SK-N-SH (cell line): ENCODE results near the gene OOSP2. TPM values are rescaled to one million over a fixed set of nuclear protein-coding genes. Genes with fewer than 3 reads are reported as not detected.

Experiments used
- CTCF ChIA-PET: fragments of 300-600, 350-600 bp; formaldehyde crosslinking; extraction: SDS; loops from one replicate; lab custom pipeline; 2021; lab: Yijun Ruan, JAX
- POLR2A ChIA-PET: fragments of 350-600 bp; sonication (Branson Sonifier 250); formaldehyde crosslinking; extraction: SDS; loops from one replicate; lab custom pipeline; 2020; ENCODE audit warnings: antibody characterized with exemption, inconsistent platforms; lab: Yijun Ruan, JAX
- DNase-seq: peaks from one replicate; pipeline ENCODE4 v3.0.0; 2012
- H2AFZ ChIP-seq: fragments of 200-600 bp; sonication (generic); 2 replicates; pipeline ENCODE4 v1.8.1; 2016; ENCODE audit warnings: antibody characterized with exemption, mild to moderate bottlenecking, low read depth
- H3F3A ChIP-seq: fragments of 200-600 bp; sonication (generic); replicated peaks from 2 replicates; pipeline ENCODE3; 2016; ENCODE audit warnings: antibody characterized with exemption, mild to moderate bottlenecking; ENCODE audit not compliant: insufficient read depth
- H3K27ac ChIP-seq, 2 experiments: fragments of 200-500 bp in 1 of 2; fragments of 200-600 bp in 1 of 2; sonication (Bioruptor generic) in 1 of 2; sonication (generic), shearing (Covaris generic) in 1 of 2; 2 replicates each; pipeline versions ENCODE4 v1.5.1 to v1.6.1; 2014 to 2016; ENCODE audit warnings: low read depth in 2 of 2, inconsistent platforms in 1 of 2, low read length in 1 of 2, mild to moderate bottlenecking in 1 of 2, mixed read lengths in 1 of 2
- H3K27me3 ChIP-seq: fragments of 200-600 bp; sonication (generic), shearing (Covaris generic); 2 replicates; pipeline ENCODE4 v1.6.1; 2016; ENCODE audit warnings: mixed run types; ENCODE audit not compliant: insufficient read depth
- H3K36me3 ChIP-seq, 2 experiments: fragments of 200-500 bp in 1 of 2; fragments of 200-600 bp in 1 of 2; sonication (Bioruptor generic) in 1 of 2; sonication (generic) in 1 of 2; replicated peaks in 1 of 2; 2 replicates each; pipeline versions ENCODE3 to v1.5.1; 2014 to 2016; ENCODE audit warnings: low read length in 1 of 2, mild to moderate bottlenecking in 1 of 2; ENCODE audit not compliant: insufficient read depth in 2 of 2, control insufficient read depth in 1 of 2
- H3K4me1 ChIP-seq, 2 experiments: fragments of 200-500 bp in 1 of 2; fragments of 200-600 bp in 1 of 2; sonication (Bioruptor generic) in 1 of 2; sonication (generic), shearing (Covaris generic) in 1 of 2; 2 replicates each; pipeline versions ENCODE4 v1.5.1 to v1.6.1; 2014 to 2016; ENCODE audit warnings: low read depth in 1 of 2, low read length in 1 of 2, mixed run types in 1 of 2; ENCODE audit not compliant: insufficient read depth in 2 of 2, control insufficient read depth in 1 of 2
- H3K4me2 ChIP-seq: fragments of 200-600 bp; sonication (generic), shearing (Covaris generic); 2 replicates; pipeline ENCODE4 v1.6.1; 2017; ENCODE audit warnings: mixed run types
- H3K4me3 ChIP-seq, 2 experiments: fragments of 200-500 bp in 1 of 2; fragments of 200-600 bp in 1 of 2; sonication (Bioruptor generic) in 1 of 2; sonication (generic), shearing (Covaris generic) in 1 of 2; 2 replicates each; pipeline versions ENCODE4 v1.5.1 to v1.8.1; 2014 to 2016; ENCODE audit warnings: low read depth in 2 of 2, inconsistent platforms in 1 of 2, low read length in 1 of 2, mild to moderate bottlenecking in 1 of 2, mixed read lengths in 1 of 2, moderate library complexity in 1 of 2
- H3K79me2 ChIP-seq: fragments of 200-600 bp; sonication (generic); 2 replicates; pipeline ENCODE4 v1.8.1; 2017; ENCODE audit warnings: mild to moderate bottlenecking; ENCODE audit not compliant: insufficient read depth
- H3K9ac ChIP-seq: fragments of 200-600 bp; sonication (generic); 2 replicates; pipeline ENCODE4 v1.6.1; 2017; ENCODE audit warnings: mixed run types
- H3K9me2 ChIP-seq: fragments of 200-600 bp; sonication (generic); 2 replicates; pipeline ENCODE4 v1.6.1; 2017; ENCODE audit warnings: mixed run types
- H3K9me3 ChIP-seq: fragments of 200-600 bp; sonication (generic); 2 replicates; pipeline ENCODE4 v1.6.1; 2017; ENCODE audit warnings: mixed run types, mild to moderate bottlenecking, moderate library complexity
- H4K20me1 ChIP-seq: fragments of 200-600 bp; sonication (generic); 2 replicates; pipeline ENCODE4 v1.6.1; 2017; ENCODE audit warnings: mild to moderate bottlenecking, mixed run types; ENCODE audit not compliant: insufficient read depth
- FOXJ3 ChIP-seq: sonication (generic); formaldehyde crosslinking; IDR thresholded peaks from 2 replicates; pipeline ENCODE4 v1.5.1; 2020; ENCODE audit warnings: mild to moderate bottlenecking, missing genetic modification reagents
- FOXM1 ChIP-seq: IDR thresholded peaks from 2 replicates; pipeline ENCODE4 v1.4.0; 2012; ENCODE audit warnings: low read depth, mild to moderate bottlenecking
- GABPA ChIP-seq: IDR thresholded peaks from 2 replicates; pipeline ENCODE4 v1.4.0; 2012; ENCODE audit warnings: low read depth, mild to moderate bottlenecking
- NFIC ChIP-seq: IDR thresholded peaks from 2 replicates; pipeline ENCODE4 v1.4.0; 2012; ENCODE audit warnings: borderline replicate concordance
- NRF1 ChIP-seq: IDR thresholded peaks from 2 replicates; pipeline ENCODE4 v1.6.1; 2012; ENCODE audit warnings: low read depth, mild to moderate bottlenecking, low read length
- POLR2AphosphoS5 ChIP-seq: IDR thresholded peaks from 2 replicates; pipeline ENCODE4 v1.6.1; 2012; ENCODE audit warnings: low read depth, low read length
- RFX5 ChIP-seq: IDR thresholded peaks from 2 replicates; pipeline ENCODE4 v1.6.1; 2012; ENCODE audit warnings: mild to moderate bottlenecking, improper control_type of control experiment, low read length
- YY1 ChIP-seq: IDR thresholded peaks from 2 replicates; pipeline ENCODE4 v1.4.0; 2012; ENCODE audit warnings: low read depth, mild to moderate bottlenecking
- WGBS: methylation state at CpG from one replicate; pipeline ENCODE4 v1.1.6; 2017; ENCODE audit warnings: low lambda C conversion rate; 5-methylcytosine and 5-hydroxymethylcytosine counted together
- polyA plus RNA-seq, 3 experiments: library from polyadenylated mRNA; depleted of rRNA; stranded (reverse); fragments of >200 nt; gene quantifications; 2 replicates each; pipeline ENCODE4 v1.2.3, GENCODE V29; 2012
- TF ChIP-seq, protein P1 (sequence below): IDR thresholded peaks from 2 replicates; pipeline ENCODE4 v1.6.1; 2012; ENCODE audit warnings: mild to moderate bottlenecking, low read depth, low read length, moderate library complexity
- TF ChIP-seq, protein P2 (sequence below): IDR thresholded peaks from 2 replicates; pipeline ENCODE4 v1.4.0; 2012; ENCODE audit warnings: low read depth, borderline replicate concordance
- TF ChIP-seq, protein P3 (sequence below): fragments of 150-350 bp; IDR thresholded peaks from 2 replicates; pipeline ENCODE4 v1.6.1; 2017; ENCODE audit warnings: antibody characterized with exemption, low read length, low read depth, borderline replicate concordance
- TF ChIP-seq, protein P4 (sequence below): fragments of 150-350 bp; IDR thresholded peaks from 2 replicates; pipeline ENCODE4 v1.6.1; 2016; ENCODE audit warnings: mild to moderate bottlenecking, low read depth, low read length

Gene OOSP2
- polyA plus RNA-seq, 1 of the 3 experiments (the other 2 are of a cell fraction) = not detected

DNA sequence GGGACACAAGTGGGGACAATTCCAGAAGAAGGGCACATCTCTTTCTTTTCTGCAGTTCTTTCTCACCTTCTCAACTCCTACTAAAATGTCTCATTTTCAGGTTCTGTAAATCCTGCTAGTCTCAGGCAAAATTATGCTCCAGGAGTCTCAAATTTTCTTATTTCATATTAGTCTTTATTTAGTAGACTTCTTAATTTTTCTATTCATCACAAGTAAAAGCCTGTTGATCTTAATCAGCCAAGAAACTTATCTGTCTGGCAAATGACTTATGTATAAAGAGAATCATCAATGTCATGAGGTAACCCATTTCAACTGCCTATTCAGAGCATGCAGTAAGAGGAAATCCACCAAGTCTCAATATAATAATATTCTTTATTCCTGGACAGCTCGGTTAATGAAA, 48.2 kb downstream of the OOSP2 start, which contains the start of gene MS4A2:
TSS of gene MS4A2 (plus strand) at position 301 of the 400 bp plus-strand sequence. CDS start 102 bp downstream, outside the sequence.
- Histone ChIP-seq H4K20me1 (no peaks in the 10 kb centered on the region), H3K9me3 (no peaks in the 10 kb centered on the region), H3K9ac (no peak within 1 kb of the TSS), H3K4me3 (no peak within 1 kb of the TSS), H2AFZ (no peak within 1 kb of the TSS), H3K9me2 (no peaks in the 10 kb centered on the region), H3K27me3 (no peaks in the 10 kb centered on the region; the same call in 1 of the 2 replicates), H3K4me2 (no peak within 1 kb of the TSS), H3K36me3 (no peaks in the 10 kb centered on the region), H3K79me2 (no peaks in the 10 kb centered on the region), H3K4me1 (no peaks in the 10 kb centered on the region), H3K27ac (no peak within 1 kb of the TSS), H3F3A (no peaks in the 10 kb centered on the region)
- POLR2A ChIA-PET = no interaction called here
- DNase-seq = no peak
- TF ChIP-seq FOXJ3 (CRISPR knock-in tag) = no peak
- TF ChIP-seq, protein P1, sequence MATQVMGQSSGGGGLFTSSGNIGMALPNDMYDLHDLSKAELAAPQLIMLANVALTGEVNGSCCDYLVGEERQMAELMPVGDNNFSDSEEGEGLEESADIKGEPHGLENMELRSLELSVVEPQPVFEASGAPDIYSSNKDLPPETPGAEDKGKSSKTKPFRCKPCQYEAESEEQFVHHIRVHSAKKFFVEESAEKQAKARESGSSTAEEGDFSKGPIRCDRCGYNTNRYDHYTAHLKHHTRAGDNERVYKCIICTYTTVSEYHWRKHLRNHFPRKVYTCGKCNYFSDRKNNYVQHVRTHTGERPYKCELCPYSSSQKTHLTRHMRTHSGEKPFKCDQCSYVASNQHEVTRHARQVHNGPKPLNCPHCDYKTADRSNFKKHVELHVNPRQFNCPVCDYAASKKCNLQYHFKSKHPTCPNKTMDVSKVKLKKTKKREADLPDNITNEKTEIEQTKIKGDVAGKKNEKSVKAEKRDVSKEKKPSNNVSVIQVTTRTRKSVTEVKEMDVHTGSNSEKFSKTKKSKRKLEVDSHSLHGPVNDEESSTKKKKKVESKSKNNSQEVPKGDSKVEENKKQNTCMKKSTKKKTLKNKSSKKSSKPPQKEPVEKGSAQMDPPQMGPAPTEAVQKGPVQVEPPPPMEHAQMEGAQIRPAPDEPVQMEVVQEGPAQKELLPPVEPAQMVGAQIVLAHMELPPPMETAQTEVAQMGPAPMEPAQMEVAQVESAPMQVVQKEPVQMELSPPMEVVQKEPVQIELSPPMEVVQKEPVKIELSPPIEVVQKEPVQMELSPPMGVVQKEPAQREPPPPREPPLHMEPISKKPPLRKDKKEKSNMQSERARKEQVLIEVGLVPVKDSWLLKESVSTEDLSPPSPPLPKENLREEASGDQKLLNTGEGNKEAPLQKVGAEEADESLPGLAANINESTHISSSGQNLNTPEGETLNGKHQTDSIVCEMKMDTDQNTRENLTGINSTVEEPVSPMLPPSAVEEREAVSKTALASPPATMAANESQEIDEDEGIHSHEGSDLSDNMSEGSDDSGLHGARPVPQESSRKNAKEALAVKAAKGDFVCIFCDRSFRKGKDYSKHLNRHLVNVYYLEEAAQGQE = no peak
- TF ChIP-seq, protein P2, sequence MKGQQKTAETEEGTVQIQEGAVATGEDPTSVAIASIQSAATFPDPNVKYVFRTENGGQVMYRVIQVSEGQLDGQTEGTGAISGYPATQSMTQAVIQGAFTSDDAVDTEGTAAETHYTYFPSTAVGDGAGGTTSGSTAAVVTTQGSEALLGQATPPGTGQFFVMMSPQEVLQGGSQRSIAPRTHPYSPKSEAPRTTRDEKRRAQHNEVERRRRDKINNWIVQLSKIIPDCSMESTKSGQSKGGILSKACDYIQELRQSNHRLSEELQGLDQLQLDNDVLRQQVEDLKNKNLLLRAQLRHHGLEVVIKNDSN = no peak
- no peak for TF ChIP-seq NFIC
- TF ChIP-seq, protein P3, sequence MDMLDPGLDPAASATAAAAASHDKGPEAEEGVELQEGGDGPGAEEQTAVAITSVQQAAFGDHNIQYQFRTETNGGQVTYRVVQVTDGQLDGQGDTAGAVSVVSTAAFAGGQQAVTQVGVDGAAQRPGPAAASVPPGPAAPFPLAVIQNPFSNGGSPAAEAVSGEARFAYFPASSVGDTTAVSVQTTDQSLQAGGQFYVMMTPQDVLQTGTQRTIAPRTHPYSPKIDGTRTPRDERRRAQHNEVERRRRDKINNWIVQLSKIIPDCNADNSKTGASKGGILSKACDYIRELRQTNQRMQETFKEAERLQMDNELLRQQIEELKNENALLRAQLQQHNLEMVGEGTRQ = no peak
- no peak for TF ChIP-seq FOXM1
- TF ChIP-seq, protein P4, sequence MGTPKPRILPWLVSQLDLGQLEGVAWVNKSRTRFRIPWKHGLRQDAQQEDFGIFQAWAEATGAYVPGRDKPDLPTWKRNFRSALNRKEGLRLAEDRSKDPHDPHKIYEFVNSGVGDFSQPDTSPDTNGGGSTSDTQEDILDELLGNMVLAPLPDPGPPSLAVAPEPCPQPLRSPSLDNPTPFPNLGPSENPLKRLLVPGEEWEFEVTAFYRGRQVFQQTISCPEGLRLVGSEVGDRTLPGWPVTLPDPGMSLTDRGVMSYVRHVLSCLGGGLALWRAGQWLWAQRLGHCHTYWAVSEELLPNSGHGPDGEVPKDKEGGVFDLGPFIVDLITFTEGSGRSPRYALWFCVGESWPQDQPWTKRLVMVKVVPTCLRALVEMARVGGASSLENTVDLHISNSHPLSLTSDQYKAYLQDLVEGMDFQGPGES = no peak
- TF ChIP-seq RFX5 = no peak
- TF ChIP-seq YY1 = no peak
- TF ChIP-seq GABPA = no peak
- no peak for TF ChIP-seq POLR2AphosphoS5
- no peak for TF ChIP-seq NRF1
- WGBS = 5% methylated on average over 1 of the region's 1 CpG
- CTCF ChIA-PET = no interaction called here
